Sciatic nerve (tissue), 2 donors: ENCODE results near the gene DISC1. TPM values are rescaled to one million over a fixed set of nuclear protein-coding genes. Genes with fewer than 3 reads are reported as not detected.
"Not testable (repeated sequence)": the region's sequence is repeated elsewhere in the genome, so short reads cannot be mapped to it uniquely, and the experiment has no call there.

Source experiments
- ATAC-seq: fragments of 200-7000 bp; cut with Tn5 transposase; one replicate; pipeline ENCODE4 v1.9.1; 2020; ENCODE audit warnings: mild to moderate bottlenecking, moderate library complexity
- DNase-seq: peaks from one replicate; pipeline ENCODE4 v3.0.0-alpha.2; 2020; ENCODE audit warnings: low spot score
- intact Hi-C: fragments of 100-400 bp; cut with DNase I; formaldehyde crosslinking; loops from one replicate; pipeline ENCODE4 v1.14.2; 2022
- total RNA-seq: library from RNA; stranded (reverse); fragmentation: NEBNext Ultra II Directional; extraction: Animal tissue kit (Norgen Biotek cat#: 25700); gene quantifications from one replicate; pipeline ENCODE4 v1.2.1, GENCODE V29; 2021
- donor health status: DM: no; HTN: no; CAD: no.
- donor health status: DM: no; HTN: no; CAD: no.

DISC1 gene
- total RNA-seq, 1 donor from 2014 or later = 34.5 TPM

DNA sequence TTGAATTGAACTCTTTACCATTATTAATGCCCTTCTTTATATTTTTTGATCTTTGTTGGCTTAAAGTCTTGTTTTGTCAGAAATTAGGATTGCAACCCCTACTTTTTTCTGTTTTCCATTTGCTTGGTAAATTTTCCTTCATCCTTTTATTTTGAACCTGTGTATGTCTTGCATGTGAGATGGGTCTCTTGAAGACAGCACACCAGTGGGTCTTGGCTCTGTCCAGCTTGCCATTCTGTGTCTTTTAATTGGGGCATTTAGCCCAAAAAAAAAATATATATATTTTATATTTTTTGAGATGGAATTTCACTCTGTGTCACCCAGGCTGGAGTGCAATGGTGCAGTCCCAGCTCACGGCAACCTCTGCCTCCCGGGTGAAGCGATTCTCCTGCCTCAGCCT, 33.6 kb downstream of the DISC1 start:
- intact Hi-C loops = no loop called here
- DNase-seq (no peak), ATAC-seq (no peak)

DNA sequence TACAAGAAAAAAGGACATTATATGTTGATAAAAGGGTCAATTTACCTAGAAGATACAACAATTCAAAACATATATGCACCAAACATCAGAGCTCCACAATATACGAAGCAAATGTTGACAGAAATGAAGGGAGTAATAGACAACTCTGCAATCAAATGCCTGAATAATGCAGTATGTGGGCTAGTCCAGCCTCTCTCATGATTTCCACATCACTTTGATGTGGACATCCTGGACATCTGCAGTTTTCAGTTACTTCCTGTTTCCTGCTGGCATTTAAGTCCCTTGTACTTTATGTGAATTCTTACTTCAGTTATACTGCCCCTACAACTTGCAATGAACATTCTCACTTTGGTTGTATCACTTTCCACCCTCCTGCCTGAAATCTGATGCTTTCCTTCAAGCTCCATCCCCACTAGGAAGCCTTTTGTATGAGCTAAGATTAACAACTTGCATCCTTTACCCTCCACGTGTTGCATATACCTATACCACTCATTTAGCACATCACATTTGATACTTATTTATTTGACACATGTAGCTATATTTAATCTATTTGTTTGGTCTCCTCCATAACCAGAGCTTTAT, 36.7 kb downstream of the DISC1 start:
- ATAC-seq (no peak), DNase-seq (no peak)
- intact Hi-C loops = no loop called here

DNA sequence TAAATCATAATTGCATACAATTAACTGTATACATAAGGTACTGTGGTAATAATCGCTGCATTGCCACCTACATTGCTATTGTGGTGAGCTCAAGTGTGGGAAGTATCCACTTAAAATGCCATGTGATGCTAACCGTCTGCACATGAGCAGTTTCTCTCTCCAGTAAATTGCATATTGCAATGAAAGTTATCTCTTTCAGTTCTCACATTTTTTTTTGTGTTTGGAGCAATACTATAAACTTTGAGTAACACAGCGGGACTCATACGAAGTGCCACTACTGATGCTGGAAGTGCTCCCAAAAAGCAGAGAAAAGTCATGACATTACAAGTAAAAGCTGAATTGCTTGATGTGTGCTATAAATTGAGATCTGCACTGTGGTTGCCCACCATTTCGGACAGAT, 38.5 kb downstream of the DISC1 start:
- no peak for DNase-seq
- intact Hi-C loops = no loop called here
- no peak for ATAC-seq

DNA sequence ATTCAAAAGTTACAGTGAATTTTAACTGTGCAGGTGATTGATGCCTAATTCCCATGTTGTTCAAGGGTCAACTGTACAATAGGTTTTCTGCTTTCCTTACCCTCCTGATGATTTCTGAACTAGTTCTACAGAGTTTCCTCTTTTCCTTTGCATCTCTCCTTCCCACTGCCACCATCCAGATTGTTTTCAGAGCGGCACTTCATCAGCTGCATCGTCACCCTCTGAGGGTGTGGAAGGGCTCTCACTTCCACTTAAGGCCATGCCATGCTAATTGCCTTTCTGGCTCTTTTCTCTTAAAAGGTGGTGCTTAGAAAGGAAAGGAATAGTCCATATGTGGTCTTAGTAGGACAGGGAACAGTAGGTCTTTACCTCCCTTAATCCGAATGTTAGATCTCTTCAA, 39.1 kb downstream of the DISC1 start:
- intact Hi-C loops = no loop called here
- DNase-seq (no peak), ATAC-seq (no peak)

DNA sequence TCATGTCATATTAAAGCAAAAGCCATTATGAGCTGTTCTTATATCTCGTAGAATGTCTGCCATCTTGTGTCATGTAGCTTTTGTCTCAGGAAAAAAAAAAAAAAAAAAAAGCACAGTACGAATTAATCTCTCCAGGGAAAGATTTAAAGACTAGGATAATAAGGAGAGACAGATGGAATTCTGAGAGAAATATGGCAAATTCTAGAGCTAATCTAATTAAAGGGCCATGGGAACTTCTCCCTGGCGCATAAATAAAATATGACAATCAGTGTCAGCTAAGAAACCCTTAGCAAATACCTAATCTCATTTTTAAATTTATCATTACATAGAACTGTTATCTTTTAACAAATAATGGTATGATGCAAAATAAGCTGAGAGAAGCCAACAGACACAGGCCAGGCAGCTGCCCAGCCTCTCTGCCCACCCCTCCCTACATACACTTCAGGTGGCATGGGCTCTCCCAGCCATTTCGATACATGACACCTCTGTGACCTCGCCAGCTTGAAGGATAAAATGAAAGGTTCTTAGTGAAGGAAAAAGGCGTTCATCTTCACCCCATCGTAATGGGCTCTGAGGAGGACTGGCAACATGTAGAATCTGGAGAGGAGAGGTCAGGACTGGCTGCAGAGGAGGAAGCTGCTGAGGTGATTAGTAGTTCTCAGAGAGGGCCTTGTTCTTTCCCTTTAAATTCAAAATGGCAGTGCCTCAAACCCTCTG, 39.8 kb downstream of the DISC1 start:
- no peak for DNase-seq
- intact Hi-C loops = no loop called here
- ATAC-seq = no peak

DNA sequence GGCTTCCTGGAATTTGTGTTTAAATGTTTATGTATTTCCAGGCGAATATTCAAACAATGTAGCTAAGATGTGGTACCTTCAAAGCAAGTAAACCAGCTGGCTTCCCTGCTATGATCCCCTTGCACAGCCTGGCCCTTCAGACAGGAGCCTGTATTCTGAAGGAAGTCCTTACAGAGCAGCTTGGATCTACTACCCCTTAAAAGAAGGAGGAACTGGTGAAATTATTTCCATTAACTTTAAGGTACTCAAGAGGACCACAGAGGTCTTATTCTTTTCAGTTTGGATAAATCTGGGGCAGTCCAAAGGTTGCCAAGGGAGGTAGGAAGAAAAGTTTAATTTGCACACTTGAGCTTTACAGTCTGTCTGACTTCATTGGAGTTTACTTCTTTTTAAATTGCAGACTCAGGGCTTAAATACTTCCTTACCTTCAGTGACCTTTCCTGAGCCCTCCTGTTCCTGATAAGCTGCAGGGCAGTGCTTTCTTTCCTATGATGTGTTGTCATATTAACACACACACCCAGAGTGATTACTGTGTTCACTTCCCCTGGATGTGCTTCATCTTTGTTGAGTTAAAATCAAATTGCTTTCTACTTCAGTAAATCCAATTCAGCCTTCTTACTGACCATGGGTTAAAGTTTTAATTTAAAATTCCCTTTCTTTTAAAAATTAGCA, 40.5 kb downstream of the DISC1 start:
- ATAC-seq = no peak
- DNase-seq = no peak
- intact Hi-C loops = no loop called here

DNA sequence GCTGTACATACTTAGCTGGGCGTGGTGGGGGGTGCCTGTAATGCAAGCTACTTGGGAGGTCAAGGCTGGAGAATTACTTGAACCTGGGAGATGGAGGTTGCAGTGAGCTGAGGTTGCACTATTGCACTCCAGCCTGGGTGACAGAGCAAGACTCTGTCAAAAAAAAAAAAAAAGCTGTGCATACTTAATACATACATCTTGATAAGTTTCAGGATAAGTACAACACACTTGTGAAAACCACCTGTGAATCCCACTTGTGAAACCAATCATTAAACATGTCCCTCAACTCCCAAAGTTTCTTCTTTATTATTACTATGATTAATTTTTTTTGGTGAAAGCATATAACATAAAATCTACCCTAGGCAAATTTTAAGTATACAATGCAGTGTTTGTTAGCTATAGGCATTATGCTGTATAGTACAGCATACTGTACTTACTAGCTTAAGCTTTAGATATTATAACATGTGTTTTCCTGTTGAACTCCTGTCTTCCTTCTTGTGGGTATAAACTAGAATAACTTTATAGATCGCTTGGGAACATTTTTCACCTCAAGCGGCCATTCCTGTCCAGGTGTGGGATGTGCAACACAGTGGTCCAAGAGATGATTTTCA, 41.4 kb downstream of the DISC1 start:
- no peak for DNase-seq
- ATAC-seq = no peak
- intact Hi-C loops = no loop called here

DNA sequence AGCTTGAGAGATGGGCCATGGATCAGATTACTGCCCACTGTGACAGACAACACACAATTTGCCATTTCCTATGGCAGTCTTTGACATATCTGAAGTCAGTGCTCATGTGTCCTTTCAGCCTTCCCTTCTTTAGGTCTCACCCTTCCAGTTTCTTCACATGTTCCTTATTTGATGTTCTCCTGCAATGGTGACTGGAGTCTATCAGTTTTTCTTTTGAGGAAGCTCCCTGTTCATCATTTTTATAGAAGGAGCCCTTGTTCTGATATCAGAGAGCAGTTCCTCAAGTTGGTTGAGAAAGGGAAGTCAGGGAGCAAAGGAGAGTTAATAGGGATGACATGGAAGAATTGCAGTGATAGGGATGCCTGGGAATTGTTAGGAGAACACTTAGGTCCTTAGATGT, 42.2 kb downstream of the DISC1 start:
- intact Hi-C loops = no loop called here

DNA sequence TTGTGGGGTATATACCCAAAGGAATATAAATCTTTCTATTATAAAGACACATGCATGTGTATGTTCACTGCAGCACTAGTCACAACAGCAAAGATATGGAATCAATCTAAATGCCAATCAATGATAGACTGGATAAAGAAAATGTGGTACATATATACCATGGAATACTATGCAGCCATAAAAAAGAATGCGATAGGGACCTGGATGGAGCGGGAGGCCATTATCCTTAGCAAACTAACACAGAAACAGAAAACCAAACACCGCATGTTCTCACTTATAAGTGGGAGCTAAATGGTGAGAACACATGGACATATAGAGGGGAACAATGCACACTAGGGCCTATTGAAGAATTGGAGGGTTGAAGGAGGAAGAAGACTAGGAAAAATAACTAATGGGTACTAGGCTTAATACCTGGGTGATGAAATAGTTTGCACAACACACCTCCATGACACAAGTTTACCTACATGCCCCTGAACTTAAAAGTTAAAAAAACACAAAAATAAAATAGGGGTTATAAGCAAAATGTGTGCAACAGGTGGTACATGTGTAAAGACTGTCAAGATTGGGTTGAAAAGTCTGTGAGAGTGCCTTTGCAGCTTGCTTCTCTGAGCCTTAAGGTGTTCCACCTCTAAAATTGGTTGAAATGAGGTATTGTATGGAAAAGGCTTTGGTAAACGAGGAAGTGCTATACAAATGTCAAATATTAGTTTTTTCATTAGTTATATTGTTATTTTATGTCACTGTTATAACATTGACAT, 43.5 kb downstream of the DISC1 start:
- ATAC-seq, intact Hi-C loops, DNase-seq: not testable (repeated sequence)

More for the DNA sequence above, 42.2 kb downstream of the DISC1 start:
- DNase-seq = no peak
- no peak for ATAC-seq

DNA sequence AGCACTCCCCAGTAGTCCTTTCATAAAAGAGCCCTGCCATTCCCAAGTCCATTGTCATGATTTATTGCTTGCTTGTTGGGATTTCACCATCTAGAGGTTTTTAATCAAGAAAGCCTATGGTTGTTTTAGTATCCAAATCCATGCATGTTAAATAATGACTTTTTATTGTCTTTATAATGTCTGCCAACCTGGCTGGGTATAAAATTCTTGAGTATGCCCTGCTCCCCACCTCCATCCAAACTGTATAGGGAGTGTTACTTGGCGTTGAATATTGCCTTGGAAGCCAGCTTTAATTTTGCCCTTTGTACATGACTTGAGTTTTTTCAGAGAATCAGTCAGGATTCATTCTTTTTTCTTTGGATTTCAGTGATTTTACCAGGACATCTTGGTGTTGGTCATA, 44.2 kb downstream of the DISC1 start:
- ATAC-seq (no peak), DNase-seq (no peak)
- intact Hi-C loops = no loop called here

DNA sequence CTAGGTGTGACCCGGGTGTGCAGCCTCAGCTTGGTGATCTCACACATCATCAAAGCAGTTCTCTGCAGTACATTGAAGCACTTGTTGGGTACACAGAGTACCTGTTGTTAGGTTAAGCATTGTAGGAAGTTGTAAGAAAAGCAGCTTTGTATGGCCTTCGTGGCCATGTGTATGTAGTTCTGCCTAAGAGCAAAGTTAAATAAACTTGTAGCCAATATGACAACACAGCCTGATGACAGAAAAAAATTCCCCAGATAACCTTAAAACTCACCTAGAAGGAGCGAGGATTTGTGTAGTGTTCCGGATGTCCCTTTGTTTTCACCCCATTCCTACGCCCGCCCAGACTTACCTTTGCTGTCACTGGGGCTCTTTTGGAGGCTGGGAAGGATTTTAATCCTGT, 48.0 kb downstream of the DISC1 start:
- intact Hi-C loops = no loop called here
- ATAC-seq (no peak), DNase-seq (no peak)

DNA sequence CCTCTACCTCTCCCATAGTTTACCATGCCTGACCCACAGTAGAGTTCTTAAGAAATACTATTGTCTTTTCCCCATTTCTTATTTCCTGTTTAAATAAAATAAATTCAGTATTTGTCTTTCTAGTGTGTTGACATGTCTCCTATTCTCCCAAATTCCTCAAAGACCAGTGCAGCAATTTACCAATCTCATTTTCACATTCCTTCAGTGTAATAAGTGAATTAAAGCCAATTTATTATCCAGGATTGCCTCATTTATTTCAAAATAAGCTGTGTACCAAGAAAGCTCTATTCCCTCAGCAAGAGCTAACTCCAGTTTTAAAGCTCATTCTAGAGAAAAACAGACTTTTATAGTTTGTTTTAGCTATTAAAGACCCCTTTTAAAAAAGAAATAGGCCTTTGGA, 49.9 kb downstream of the DISC1 start:
- ATAC-seq = peak; percentile 84
- intact Hi-C loops = no loop called here
- no peak for DNase-seq

DNA sequence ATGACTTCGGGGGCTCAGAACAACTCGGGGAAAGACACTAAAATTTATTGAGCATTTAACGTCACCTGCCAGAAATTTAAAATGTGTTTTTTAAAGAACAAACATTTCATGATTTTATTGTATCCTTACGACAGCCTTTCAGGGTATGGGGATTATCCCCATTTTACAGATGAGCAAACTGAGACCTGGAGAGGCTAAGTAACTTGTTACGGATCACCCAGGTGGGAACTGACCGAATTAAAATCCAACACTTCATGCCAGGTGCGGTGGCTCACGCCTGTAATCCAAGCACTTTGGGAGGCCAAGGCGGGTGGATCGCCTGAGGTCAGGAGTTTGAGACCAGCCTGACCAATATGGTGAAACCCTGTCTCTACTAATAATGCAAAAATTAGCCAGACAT, 50.9 kb downstream of the DISC1 start:
- DNase-seq (no peak), ATAC-seq (no peak)
- intact Hi-C loops = no loop called here

DNA sequence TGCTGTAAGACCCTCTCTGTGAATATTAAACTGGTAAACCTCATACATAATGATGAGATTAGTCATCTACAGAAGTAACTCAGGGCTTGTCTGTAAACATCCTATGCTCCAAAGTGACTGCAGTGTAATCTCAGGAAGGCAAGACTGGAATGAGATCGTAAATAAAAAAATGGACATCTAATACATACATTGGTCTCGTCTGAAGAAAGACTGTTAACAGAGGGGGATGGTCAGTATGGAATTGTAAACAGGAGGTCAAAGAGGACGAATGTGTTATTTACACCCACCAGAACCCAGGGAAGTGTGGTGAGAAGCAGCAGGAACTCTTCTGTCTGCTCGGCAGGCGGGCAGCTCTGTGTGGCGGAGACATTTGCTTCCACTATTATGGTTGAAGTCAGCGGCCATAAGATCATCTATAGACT, 51.4 kb downstream of the DISC1 start:
- ATAC-seq (no peak), DNase-seq (no peak)
- intact Hi-C loops = no loop called here

DNA sequence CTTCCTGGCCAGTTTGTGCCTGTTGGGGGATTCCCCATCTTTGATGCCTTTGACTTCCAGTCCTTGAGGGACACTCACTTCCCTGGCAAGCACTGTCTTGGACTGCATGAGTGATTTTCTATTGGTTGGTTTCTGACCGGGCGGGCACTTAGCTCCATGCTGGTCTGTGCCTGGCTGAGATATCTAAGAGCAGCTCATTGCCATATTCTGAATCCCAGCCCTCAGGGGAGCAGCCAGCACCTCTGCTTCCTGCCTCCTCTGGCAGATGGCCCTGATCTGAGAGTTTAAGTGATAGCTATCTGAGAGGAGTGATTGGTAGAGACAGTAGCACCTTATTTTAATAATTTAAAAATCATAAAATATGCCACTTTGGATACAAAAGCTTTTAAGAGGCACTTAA, 52.5 kb downstream of the DISC1 start:
- ATAC-seq (no peak), DNase-seq (no peak)
- intact Hi-C loops = no loop called here

DNA sequence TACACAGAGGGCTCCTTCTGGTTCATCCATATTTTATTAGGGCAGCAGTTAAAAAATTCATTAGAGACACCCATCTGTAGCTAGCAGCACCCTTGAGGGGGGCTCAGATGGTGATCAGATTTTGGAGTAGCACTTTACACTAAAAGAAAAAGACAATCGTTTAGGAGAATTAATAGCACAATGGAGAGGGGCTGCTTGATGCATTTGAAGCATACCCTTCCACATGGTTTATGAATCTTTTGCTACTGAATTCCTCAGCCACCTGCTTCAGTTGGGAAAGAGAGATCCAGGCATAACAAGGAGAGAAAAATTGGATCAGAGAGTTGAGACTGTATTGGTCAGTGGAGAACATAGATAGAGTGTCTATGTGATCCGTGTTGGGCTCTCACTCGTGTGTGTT, 54.4 kb downstream of the DISC1 start:
- DNase-seq (no peak), ATAC-seq (no peak)
- intact Hi-C loops = no loop called here

DNA sequence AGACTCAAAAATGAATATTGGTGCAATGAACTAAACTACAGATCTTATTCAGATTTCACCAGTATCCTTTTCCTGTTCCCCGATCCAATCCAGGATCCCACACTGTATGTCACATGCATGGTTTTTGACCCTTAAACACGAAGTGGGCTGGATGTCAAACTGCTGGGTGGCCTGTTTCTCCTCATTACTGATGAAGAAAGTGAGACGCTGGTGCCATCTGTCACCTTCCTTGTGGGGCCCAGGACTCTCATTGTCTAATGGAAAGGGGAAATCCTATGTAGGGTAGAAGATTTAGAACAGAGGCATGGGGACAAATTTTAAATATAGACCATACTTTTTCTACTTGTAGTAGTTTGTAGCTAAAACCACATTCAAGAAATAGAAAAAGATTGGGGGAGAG, 56.2 kb downstream of the DISC1 start:
- intact Hi-C loops = no loop called here
- ATAC-seq = no peak
- no peak for DNase-seq

DNA sequence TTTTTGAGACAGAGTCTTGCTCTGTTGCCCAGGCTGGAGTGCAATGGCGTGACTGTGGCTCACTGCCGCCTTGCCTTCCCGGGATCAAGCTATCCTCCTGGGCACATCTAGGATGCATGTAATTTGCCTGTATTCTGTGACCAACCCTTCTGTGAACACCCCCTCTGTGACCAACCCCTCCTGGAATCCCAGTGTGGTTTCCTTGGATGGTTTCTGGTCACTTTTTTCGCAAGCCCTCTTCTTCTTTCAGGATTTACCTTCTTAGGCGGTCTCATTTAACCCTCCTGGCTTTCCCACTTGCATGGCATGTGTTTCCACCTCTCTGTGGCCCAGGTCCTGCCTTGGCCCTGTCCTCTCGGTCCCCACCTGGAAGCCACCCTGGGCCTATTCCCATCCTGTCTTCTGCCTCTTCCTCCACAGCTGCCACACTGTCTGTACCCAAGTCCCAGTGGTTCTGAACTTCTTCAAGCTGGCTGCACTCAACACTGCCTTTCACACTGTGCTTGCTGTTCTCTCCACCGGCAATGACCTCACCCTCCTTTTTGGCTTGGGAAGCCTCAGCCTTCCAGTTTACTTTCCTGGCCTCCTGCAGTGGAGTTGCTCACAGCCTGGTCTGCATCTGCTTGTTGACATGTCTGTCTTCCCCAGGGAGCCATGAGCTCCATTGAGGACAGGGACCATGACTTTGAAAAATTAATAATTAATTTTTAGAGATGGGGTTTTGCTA, 57.0 kb downstream of the DISC1 start:
- intact Hi-C loops = no loop called here
- no peak for DNase-seq
- ATAC-seq = peak; percentile 87
